ENCODE data around the gene NUDCD3. TPM values are rescaled to one million over a fixed set of nuclear protein-coding genes. Genes with fewer than 3 reads are reported as not detected.
A peak's percentile ranks its signal among the peaks of the same experiment; 100 is the strongest.

Gene NUDCD3
- total RNA-seq, 1 experiment from 2014 or later: 71.9 TPM

DNA sequence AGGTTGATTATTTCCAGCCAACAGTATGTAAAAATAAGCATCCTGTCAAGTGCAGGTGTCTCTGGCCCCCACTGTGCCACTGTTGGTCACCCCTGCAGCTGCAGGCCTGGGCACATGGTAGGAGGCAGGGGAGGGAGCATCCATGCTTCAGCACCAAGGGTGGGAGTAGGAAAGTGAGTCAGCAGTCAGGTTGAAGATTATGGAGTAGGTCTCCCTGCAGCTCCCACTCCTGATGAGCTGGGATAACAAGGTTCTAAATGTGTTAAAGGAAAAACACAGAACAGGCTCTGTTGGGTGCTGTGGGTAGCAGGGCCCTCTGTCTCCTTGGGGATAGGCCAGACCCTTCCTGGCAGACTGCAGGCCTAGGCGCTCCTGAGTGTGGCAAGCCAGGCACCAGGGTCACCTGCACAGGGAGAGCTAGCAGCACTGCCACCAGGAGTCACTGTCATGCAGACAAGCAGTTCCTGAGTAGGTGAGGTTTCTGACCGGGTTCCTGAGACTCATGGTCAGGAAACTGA lies 59.3 kb downstream of the NUDCD3 start:
- Histone ChIP-seq H3T11ph (ENCODE audit: low read length) (no peak overlapping the region), H2BK120ac (ENCODE audit: low read depth, low read length, poor library complexity, severe bottlenecking) (no peak overlapping the region), H4K5ac (ENCODE audit: insufficient read length, low read depth, low read length) (no peak overlapping the region), H2BK20ac (ENCODE audit: low read depth, low read length, poor library complexity, severe bottlenecking) (no peak overlapping the region), H3K23me2 (ENCODE audit: insufficient read length, low read depth, low read length, poor library complexity, severe bottlenecking) (no peaks in the 10 kb centered on the region), H3K4me1 (ENCODE audit: insufficient read depth, low read length) (peaks cover 2% of the 10 kb centered on the region), H2BK12ac (ENCODE audit: insufficient read length, low read depth, low read length) (no peak overlapping the region), H2AK5ac (ENCODE audit: insufficient read length, low read length) (no peak overlapping the region), H3K9ac (ENCODE audit: extremely low read depth, insufficient read length, low read length) (no peak overlapping the region), H3K18ac (ENCODE audit: insufficient read length, low read depth, low read length) (no peak overlapping the region), H3K56ac (ENCODE audit: insufficient read length, low read depth, low read length) (no peak overlapping the region), H3K27ac (ENCODE audit: insufficient read length, low read depth, low read length) (no peak overlapping the region), H3K27me3 (ENCODE audit: insufficient read depth, low read length) (no peaks in the 10 kb centered on the region), H2BK15ac (ENCODE audit: low read depth, low read length) (no peak overlapping the region), H3K9me3 (ENCODE audit: control insufficient read depth, low read depth, low read length) (no peaks in the 10 kb centered on the region), H3K4ac (ENCODE audit: low read depth, low read length) (no peak overlapping the region), H3K14ac (ENCODE audit: insufficient read depth, low read length) (no peak overlapping the region; the same call in 1 of the 2 replicates), H2AFZ (ENCODE audit: low read length) (no peak overlapping the region), H4K91ac (ENCODE audit: insufficient read length, low read depth, low read length) (no peak overlapping the region), H3K79me2 (ENCODE audit: insufficient read depth, low read length) (peaks cover 3% of the 10 kb centered on the region; the same call in 1 of the 2 replicates), H4K8ac (replicated peaks; ENCODE audit: insufficient read length, low read depth, low read length) (no peak overlapping the region), H3K4me2 (ENCODE audit: insufficient read depth, insufficient read length, low read length) (no peak overlapping the region), H3K79me1 (ENCODE audit: insufficient read depth, low read depth, low read length, poor library complexity, severe bottlenecking) (peaks cover 2% of the 10 kb centered on the region), H4K20me1 (ENCODE audit: control insufficient read depth, insufficient read depth, insufficient read length) (no peaks in the 10 kb centered on the region), H2BK5ac (ENCODE audit: insufficient read length, low read length) (no peak overlapping the region), H3K23ac (ENCODE audit: insufficient read length, low read depth, low read length) (no peak overlapping the region)
- Mint-ChIP-seq H3K4me1 (peaks cover 4 to 6% of the 10 kb centered on the region in 2 experiments; a peak in 3 of 4 replicates), H3K9me3 (no peaks in the 10 kb centered on the region), H3K27ac (peak overlapping the region in 1 of 3 experiments; percentile 92; a peak in 2 of 7 replicates), H3K4me3 (no peak overlapping the region), H3K36me3 (ENCODE audit: insufficient read depth in 1 of 3, low read depth in 3 of 3) (peaks cover 14 to 16% (median 14%) of the 10 kb centered on the region in 3 experiments), H3K27me3 (ENCODE audit: low read depth) (no peaks in the 10 kb centered on the region; the same call in 1 of the 2 replicates)
- DNase-seq: peak; percentile 76
- TF ChIP-seq, protein P1, sequence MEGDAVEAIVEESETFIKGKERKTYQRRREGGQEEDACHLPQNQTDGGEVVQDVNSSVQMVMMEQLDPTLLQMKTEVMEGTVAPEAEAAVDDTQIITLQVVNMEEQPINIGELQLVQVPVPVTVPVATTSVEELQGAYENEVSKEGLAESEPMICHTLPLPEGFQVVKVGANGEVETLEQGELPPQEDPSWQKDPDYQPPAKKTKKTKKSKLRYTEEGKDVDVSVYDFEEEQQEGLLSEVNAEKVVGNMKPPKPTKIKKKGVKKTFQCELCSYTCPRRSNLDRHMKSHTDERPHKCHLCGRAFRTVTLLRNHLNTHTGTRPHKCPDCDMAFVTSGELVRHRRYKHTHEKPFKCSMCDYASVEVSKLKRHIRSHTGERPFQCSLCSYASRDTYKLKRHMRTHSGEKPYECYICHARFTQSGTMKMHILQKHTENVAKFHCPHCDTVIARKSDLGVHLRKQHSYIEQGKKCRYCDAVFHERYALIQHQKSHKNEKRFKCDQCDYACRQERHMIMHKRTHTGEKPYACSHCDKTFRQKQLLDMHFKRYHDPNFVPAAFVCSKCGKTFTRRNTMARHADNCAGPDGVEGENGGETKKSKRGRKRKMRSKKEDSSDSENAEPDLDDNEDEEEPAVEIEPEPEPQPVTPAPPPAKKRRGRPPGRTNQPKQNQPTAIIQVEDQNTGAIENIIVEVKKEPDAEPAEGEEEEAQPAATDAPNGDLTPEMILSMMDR (conservative IDR thresholded peaks at IDR 0.05): peak; percentile 57
- no CpG with 5 or more reads among the region's 2 CpGs for WGBS (ENCODE audit: extremely low coverage, insufficient read length, low lambda C conversion rate)

Data from H9 (cell line).